Measurements from ENCODE around the gene OGFOD3. TPM values are rescaled to one million over a fixed set of nuclear protein-coding genes. Genes with fewer than 3 reads are reported as not detected.

Gene OGFOD3
- total RNA-seq, 1 donor from 2014 or later: 20.9 TPM

- peaks cover 0 to 5% (median 2%) of the 10 kb centered on the region in 3 donors for H3K27me3 ChIP-seq (ENCODE audit: control insufficient read depth in 3 of 3, insufficient read depth in 3 of 3, low read length in 3 of 3)
- peaks cover 14 to 18% (median 15%) of the 10 kb centered on the region in 3 donors for H3K4me1 ChIP-seq (ENCODE audit: control insufficient read depth in 3 of 3, insufficient read depth in 3 of 3, low read length in 3 of 3)
- peak overlapping the region in 2 of 3 donors; percentile 57 to 66 for H3K9ac ChIP-seq (ENCODE audit: low read depth in 1 of 3, low read length in 3 of 3)
- H3K4me3 ChIP-seq (ENCODE audit: low read length in 3 of 3): peak overlapping the region; percentile 50 to 66 (median 63)
- no peaks in the 10 kb centered on the region for H3K36me3 ChIP-seq (ENCODE audit: control insufficient read depth in 3 of 3, insufficient read depth in 3 of 3, low read length in 3 of 3)
- no peaks in the 10 kb centered on the region for H3K9me3 ChIP-seq (ENCODE audit: control insufficient read depth in 3 of 3, low read length in 3 of 3)
- H3K27ac ChIP-seq (ENCODE audit: low read depth, low read length): no peak overlapping the region
Measured at GRCh38 chr17:82339634-82340580, 78.5 kb downstream of the OGFOD3 start.

Small RNAs within 50 kb of the gene (small RNA-seq; reads per million reads assigned to genes)
- gene RF00019: not detected

Other genes with a start within 250 kb of the OGFOD3 start
- 11.5 TPM for gene CCDC57, start 205.7 kb downstream of the OGFOD3 start, total RNA-seq
- gene SLC16A3, start 189.5 kb downstream of the OGFOD3 start, total RNA-seq: 13.0 TPM
- 21.4 TPM for gene CSNK1D, start 144.9 kb downstream of the OGFOD3 start, total RNA-seq
- 0.52 TPM for gene CD7, start 101.0 kb downstream of the OGFOD3 start, total RNA-seq
- 13.0 TPM for gene SECTM1, start 84.8 kb downstream of the OGFOD3 start, total RNA-seq
- gene TEX19, start 59.3 kb downstream of the OGFOD3 start, total RNA-seq: 0.52 TPM
- gene UTS2R, start 46.8 kb downstream of the OGFOD3 start, total RNA-seq: 1.6 TPM
- 11.5 TPM for gene HEXD, start 239 bp downstream of the OGFOD3 start, total RNA-seq
- 15.1 TPM for gene CYBC1, start 32.2 kb upstream of the OGFOD3 start, total RNA-seq
- 21.9 TPM for gene NARF, start 40.2 kb upstream of the OGFOD3 start, total RNA-seq
- gene FOXK2, start 101.1 kb upstream of the OGFOD3 start, total RNA-seq: 27.7 TPM
- gene WDR45B, start 229.9 kb upstream of the OGFOD3 start, total RNA-seq: 40.7 TPM

All from skeletal muscle tissue (tissue), 5 donors.